Heart right ventricle (tissue), 16 donors: ENCODE results near the gene LTBP1. TPM values are rescaled to one million over a fixed set of nuclear protein-coding genes. Genes with fewer than 3 reads are reported as not detected.
A peak's percentile ranks its signal among the peaks of the same experiment; 100 is the strongest.

ENCODE experiments used
- ATAC-seq, 8 donors: fragments of 200-7000 bp; cut with Tn5 transposase; one replicate each; pipeline ENCODE4 v1.9.1; 2020; ENCODE audit warnings: mild to moderate bottlenecking in 8 of 8, moderate library complexity in 8 of 8, moderate number of reproducible peaks in 1 of 8
- DNase-seq, 2 donors: peaks; one replicate each; pipeline ENCODE4 v3.0.0-alpha.2; 2020
- H3K27ac ChIP-seq, 10 donors: fragments of 200-600 bp; sonication (generic) in 2 of 10; one replicate each; pipeline versions ENCODE4 v1.5.0 to v1.8.0; 2020 to 2022; ENCODE audit warnings: mild to moderate bottlenecking in 3 of 10
- H3K27me3 ChIP-seq, 7 donors: fragments of 200-600 bp; one replicate each; pipeline ENCODE4 v1.8.0; 2021 to 2022; ENCODE audit warnings: mild to moderate bottlenecking in 2 of 7
- H3K36me3 ChIP-seq, 9 donors: fragments of 200-600 bp; sonication (generic) in 1 of 9; one replicate each; pipeline versions ENCODE4 v1.5.0 to v1.8.0; 2020 to 2022; ENCODE audit warnings: mild to moderate bottlenecking in 2 of 9
- H3K4me1 ChIP-seq, 9 donors: fragments of 200-600 bp; sonication (generic) in 1 of 9; one replicate each; pipeline versions ENCODE4 v1.5.0 to v1.8.0; 2020 to 2022; ENCODE audit warnings: mild to moderate bottlenecking in 4 of 9
- H3K4me3 ChIP-seq, 10 donors: fragments of 200-600 bp; sonication (generic) in 2 of 10; one replicate each; pipeline versions ENCODE4 v1.5.0 to v1.8.0; 2020 to 2022; ENCODE audit warnings: mild to moderate bottlenecking in 7 of 10, moderate library complexity in 2 of 10
- H3K9me3 ChIP-seq, 11 donors: fragments of 200-600 bp in 10 of 11; sonication (generic) in 2 of 11; one replicate each; pipeline versions ENCODE4 v1.5.0 to v1.8.0; 2013 to 2022; ENCODE audit warnings: mild to moderate bottlenecking in 2 of 11, control low read depth in 1 of 11, moderate library complexity in 1 of 11
- CTCF ChIP-seq, 9 donors: fragments of 200-600 bp; sonication (generic) in 2 of 9; IDR thresholded peaks; one replicate each; pipeline versions ENCODE4 v1.5.0 to v1.8.0; 2021 to 2022; ENCODE audit warnings: antibody characterized with exemption in 9 of 9, mild to moderate bottlenecking in 5 of 9, moderate library complexity in 1 of 9
- WGBS, 2 donors: extraction: QIAGEN DNeasy Blood & Tissue Kit; methylation state at CpG; one replicate each; pipeline ENCODE4 v1.1.7; 2013; ENCODE audit warnings: inconsistent platforms in 1 of 2; 5-methylcytosine and 5-hydroxymethylcytosine counted together
- intact Hi-C, 10 donors: fragments of 100-400 bp; cut with DNase I; formaldehyde crosslinking; loops; one replicate each; pipeline versions ENCODE4 v1.11.1 to v1.14.2; 2022
- polyA plus RNA-seq, 2 donors: library from polyadenylated mRNA; stranded (reverse); fragments of 200-250 nt; gene quantifications; one replicate each; pipeline ENCODE4 v1.2.3, GENCODE V29; 2013
- total RNA-seq, 10 donors: library from RNA; stranded (reverse); fragmentation: NEBNext Ultra II Directional in 3 of 10; extraction: Animal tissue kit (Norgen Biotek cat#: 25700) in 3 of 10; gene quantifications; one replicate each; pipeline versions ENCODE4 v1.2.1 to v1.2.4, GENCODE V29; 2021 to 2023
- donor health status: Arrhythmogenic right ventricular cardiomyopathy.
- donor health status: ischemic (EF 13 %, LVEDD 7.1; RV severe dilation, severe dysfunction).
- donor health status: healthy with polysubstance abuse.
- donor health status: DM: no; HTN: yes; CAD: no.
- donor health status: DM: no; HTN: no; CAD: no.
- donor health status: ischemic (EF 25% LVEDD 6.9; RV normal size, moderate dysfunction).
- donor health status: ischemic (EF 25% LVEDD 5.7; RV mildly dilated, moderate dysfunction).
- donor health status: healthy.
- donor health status: DM: yes; HTN: yes; CAD: no.
- donor health status: Ischemic cardiomyopathy.
- donor health status: ischemic (EF 35%, LVEDD 5.7; RV mildly dilated, moderate dysfunction).
- donor health status: nonischemic (EF 11% LVEDD 7.7; RV severe dilation, severe dysfunction).
- donor health status: DM: yes; HTN: yes; CAD: no.
- donor health status: PGD.
- donor health status: ischemic (EF 29% LVEDD 5.4; RV normal size, mild dysfunction).
- donor health status: nonischemic (EF 23%, LVEDD 6.1; RV moderate dilation, normal function).

The LTBP1 gene
- total and polyA plus RNA-seq, 12 donors, result 22.4 to 164 (median 84.3) TPM

- WGBS, 2 donors, result 89 to 91% methylated on average over 3 of the region's 3 CpGs
- intact Hi-C loops, result no loop called here
These were observed 386.7 kb downstream of the LTBP1 start for GRCh38 chr2:33333433-33333832.

GRCh38 chr2:33334083-33334482, 387.3 kb downstream of the LTBP1 start:
- no peak for TF ChIP-seq CTCF (IDR thresholded peaks at IDR 0.05)
- intact Hi-C loops, result no loop called here
- 89 to 97% methylated on average over 4 of the region's 4 CpGs for WGBS, 2 donors
- Histone ChIP-seq H3K36me3 (no peaks in the 10 kb centered on the region), H3K4me3 (no peak overlapping the region), H3K9me3 (peaks cover 0 to 4% (median 0%) of the 10 kb centered on the region in 11 donors), H3K4me1 (peaks cover 0 to 13% (median 0%) of the 10 kb centered on the region in 9 donors), H3K27ac (no peak overlapping the region), H3K27me3 (no peaks in the 10 kb centered on the region)
- ATAC-seq (no peak), DNase-seq (no peak)

More at GRCh38 chr2:33333433-33333832, 386.7 kb downstream of the LTBP1 start:
- Histone ChIP-seq H3K27ac (no peak overlapping the region), H3K4me3 (no peak overlapping the region), H3K9me3 (peaks cover 0 to 4% (median 0%) of the 10 kb centered on the region in 11 donors), H3K4me1 (peaks cover 0 to 13% (median 0%) of the 10 kb centered on the region in 9 donors), H3K27me3 (no peaks in the 10 kb centered on the region), H3K36me3 (peaks cover 0 to 4% (median 0%) of the 10 kb centered on the region in 9 donors)
- no peak for DNase-seq
- ATAC-seq, result no peak
- TF ChIP-seq CTCF (IDR thresholded peaks at IDR 0.05), result no peak

GRCh38 chr2:33335516-33335915, 388.8 kb downstream of the LTBP1 start:
- Histone ChIP-seq H3K4me3 (no peak overlapping the region), H3K4me1 (peaks cover 0 to 14% (median 8%) of the 10 kb centered on the region in 9 donors), H3K9me3 (no peaks in the 10 kb centered on the region), H3K27me3 (no peaks in the 10 kb centered on the region), H3K36me3 (no peaks in the 10 kb centered on the region), H3K27ac (peak overlapping the region in 2 of 10 donors; percentile 46 to 67)
- ATAC-seq (no peak), DNase-seq (no peak)
- intact Hi-C loops, result no loop called here
- TF ChIP-seq CTCF (IDR thresholded peaks at IDR 0.05), result no peak
- 87 to 94% methylated on average over 3 of the region's 3 CpGs for WGBS, 2 donors

- Histone ChIP-seq H3K27me3 (no peaks in the 10 kb centered on the region), H3K27ac (peak overlapping the region in 3 of 10 donors; percentile 15 to 67 (median 46)), H3K9me3 (no peaks in the 10 kb centered on the region), H3K4me3 (no peak overlapping the region), H3K36me3 (no peaks in the 10 kb centered on the region), H3K4me1 (peaks cover 0 to 17% (median 9%) of the 10 kb centered on the region in 9 donors)
- no peak for ATAC-seq
- no peak for TF ChIP-seq CTCF (IDR thresholded peaks at IDR 0.05)
- 62 to 77% methylated on average over 4 of the region's 4 CpGs for WGBS, 2 donors
- no peak for DNase-seq
- intact Hi-C loops, result no loop called here
These were observed 389.4 kb downstream of the LTBP1 start for GRCh38 chr2:33336036-33336625.
